GM12874 (cell line): Measurements from ENCODE around the gene ZNF746.

Source experiments
- TF ChIP-seq, protein P1 (sequence below): IDR thresholded peaks from 2 replicates; pipeline ENCODE4 v1.5.1; 2011; ENCODE audit warnings: low read depth, mild to moderate bottlenecking, control low read depth, low read length, moderate library complexity; ENCODE audit not compliant: insufficient read depth

Gene ZNF746

DNA sequence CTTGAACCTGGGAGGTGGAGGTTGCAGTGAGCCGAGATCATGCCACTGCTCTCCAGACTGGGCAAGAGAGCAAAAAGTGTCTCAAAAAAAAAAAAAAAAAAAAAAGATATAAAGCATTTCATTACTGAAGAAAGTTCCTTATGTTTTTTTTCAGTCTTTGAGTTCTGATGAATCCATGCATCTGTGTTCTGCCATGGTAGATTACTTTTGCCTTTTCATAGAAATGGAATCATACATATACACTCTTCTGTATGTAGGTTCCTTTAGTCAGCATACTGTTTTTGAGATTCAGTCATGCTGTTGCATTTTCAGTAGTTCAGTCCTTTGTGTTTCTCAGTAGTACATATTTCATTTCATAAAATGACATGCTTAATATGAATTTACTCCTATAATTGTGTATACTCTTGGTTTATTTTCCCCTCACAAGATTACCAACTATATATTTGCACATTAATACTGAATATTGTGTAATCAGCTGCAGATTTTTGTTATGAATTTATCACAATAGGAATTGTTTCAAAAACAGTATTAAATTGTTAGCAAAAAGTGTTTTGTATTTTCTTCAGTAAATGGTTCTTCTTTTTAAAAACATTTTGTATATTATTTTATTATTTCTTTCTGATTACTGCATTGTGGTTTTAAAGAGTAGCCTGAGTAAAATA is 34.0 kb downstream of the ZNF746 start:
- TF ChIP-seq, protein P1, sequence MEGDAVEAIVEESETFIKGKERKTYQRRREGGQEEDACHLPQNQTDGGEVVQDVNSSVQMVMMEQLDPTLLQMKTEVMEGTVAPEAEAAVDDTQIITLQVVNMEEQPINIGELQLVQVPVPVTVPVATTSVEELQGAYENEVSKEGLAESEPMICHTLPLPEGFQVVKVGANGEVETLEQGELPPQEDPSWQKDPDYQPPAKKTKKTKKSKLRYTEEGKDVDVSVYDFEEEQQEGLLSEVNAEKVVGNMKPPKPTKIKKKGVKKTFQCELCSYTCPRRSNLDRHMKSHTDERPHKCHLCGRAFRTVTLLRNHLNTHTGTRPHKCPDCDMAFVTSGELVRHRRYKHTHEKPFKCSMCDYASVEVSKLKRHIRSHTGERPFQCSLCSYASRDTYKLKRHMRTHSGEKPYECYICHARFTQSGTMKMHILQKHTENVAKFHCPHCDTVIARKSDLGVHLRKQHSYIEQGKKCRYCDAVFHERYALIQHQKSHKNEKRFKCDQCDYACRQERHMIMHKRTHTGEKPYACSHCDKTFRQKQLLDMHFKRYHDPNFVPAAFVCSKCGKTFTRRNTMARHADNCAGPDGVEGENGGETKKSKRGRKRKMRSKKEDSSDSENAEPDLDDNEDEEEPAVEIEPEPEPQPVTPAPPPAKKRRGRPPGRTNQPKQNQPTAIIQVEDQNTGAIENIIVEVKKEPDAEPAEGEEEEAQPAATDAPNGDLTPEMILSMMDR: no peak

DNA sequence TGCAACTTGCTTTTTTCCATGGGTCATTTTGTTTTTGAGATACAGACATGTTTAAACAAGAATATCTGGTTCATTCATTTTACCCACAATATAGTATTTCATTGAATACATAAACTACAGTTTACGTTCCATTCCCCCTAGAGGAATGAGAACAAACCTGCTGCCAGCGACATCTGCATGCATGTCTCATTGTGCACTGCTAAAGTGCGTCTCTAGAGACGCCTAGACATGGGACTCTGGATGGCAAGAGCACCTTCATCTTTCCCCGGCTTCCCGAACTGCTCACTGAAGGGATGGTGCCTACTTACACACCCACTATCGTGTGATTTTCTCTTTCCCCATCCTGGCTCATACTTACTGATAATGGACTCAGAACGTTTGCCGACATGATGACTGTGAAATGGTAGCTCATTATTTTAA is 35.5 kb downstream of the ZNF746 start:
- TF ChIP-seq, protein P1: no peak

DNA sequence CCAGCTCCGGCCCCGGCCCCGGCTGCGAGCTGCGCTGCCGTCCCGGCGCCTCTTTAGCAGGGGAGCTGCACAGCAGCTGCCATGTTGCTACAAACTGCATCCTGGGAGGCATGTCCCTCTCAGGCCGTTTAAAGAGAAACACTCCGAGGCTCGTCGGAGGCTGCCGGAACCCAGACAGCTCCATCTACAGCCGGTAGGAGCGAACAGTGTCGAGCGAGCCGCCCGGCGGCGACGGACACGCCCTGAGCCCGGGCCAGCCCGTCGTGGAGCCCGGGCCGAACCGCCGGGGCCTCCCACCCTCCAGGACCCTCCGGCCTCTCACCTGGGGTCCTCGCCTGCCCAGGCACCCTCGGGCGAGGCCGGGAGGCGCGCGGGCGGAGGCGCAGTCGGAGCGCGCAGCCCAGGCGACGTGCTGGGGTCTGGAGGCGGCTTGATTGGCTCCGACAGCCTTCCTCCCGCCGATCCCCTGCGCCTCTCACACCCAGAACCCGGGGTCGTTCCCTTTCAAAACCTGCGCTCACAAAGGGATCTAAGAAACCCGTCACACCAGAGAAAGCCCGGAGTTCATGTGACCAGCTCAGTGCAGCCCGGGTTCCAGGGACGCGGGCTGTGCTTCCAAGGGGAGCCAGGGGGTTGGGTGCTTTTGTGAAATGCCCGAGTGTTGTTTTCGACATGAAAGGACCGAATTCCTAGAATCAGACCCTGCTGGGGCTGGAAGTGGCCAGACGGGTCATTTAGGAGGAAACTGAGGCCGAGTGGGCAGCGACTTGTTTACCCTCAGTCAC is 36.9 kb downstream of the ZNF746 start, which contains the start of gene ZNF777:
ZNF777 (minus strand) TSS at position 570 of the 785 bp plus-strand sequence. CDS start 5,040 bp downstream, outside the sequence.
- TF ChIP-seq, protein P1: peak; percentile 65

DNA sequence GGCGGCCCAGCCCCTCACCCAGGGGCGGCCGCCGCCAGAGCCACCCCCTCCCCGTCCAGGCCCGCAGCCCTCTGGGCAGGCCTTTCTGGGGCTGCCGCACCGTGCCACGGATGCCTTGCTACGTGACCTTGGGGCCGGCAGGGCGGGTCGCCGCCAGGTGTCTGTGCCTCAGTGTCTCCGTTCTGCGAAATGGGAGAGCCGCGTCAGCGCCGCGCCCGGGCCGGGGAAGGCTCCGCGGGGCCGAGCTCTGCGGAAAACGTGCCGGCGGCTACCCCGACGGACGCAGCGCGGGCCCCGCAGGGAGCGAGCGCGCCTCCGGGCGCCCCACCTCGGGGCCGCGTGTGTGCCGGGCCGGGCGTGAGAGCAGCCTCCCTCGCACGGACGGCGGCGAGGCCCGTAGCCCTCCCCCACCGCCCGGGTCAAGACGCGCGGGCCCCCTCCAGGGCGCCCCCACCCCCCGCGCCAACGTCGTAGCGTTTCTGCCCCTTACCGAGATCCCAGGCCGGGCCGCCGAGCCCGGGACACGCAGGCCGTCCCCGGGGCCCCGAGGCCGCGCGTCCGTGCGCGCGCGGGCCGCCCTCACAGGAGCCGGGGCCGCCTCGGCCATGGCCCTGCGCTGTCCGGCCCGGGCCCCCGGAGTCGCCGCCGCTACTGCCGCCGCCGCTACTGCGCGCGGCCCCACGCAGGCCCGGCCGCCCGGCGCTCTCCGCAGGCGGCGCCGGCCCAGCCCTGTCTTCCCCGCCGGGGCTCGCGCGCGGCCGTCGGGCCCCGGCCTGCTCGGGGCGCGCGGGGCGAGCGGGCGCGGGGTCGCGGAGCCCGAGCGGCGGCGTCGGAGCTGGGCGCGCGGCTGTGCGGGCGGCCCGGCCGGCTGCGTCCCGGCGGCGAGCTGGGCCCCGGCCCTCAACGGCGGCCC is 37.8 kb downstream of the ZNF746 start:
- TF ChIP-seq, protein P1: no peak

DNA sequence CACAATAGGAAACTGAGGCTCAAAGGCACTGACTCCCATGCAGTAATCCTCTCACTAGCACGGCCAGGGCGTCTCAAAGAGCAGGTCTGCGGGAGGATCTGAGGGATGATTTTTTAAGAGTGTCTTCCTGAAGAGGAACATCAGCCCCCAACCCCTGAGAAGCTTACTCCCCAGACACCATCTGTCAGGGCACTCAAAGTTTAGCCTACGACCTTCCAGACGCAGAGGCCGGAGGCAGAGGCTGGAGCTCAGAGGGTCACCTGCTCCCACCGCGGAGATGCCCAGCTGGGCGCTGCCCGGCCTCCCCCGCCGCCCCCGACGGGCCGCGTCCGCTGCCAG is 38.4 kb downstream of the ZNF746 start:
- TF ChIP-seq, protein P1: no peak

DNA sequence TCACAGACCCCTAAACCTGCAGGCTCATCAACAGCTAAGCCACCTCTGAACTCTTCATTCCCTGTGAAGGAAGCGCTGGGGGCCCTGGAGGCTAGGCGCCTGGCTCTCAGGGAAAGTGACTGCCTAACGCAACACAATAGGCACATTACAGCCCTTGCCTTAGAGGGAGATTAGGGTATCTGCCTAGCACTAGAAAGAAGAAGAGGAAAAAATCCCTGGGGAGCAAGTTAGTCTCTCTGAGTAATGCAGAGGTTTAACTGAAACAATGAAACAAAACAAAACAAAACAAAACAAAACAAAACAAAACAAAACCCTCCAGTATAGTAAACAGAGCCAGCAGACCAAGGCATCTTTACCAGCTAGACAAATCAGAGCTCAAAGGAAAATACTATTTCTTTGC is 39.4 kb downstream of the ZNF746 start:
- TF ChIP-seq, protein P1: no peak

DNA sequence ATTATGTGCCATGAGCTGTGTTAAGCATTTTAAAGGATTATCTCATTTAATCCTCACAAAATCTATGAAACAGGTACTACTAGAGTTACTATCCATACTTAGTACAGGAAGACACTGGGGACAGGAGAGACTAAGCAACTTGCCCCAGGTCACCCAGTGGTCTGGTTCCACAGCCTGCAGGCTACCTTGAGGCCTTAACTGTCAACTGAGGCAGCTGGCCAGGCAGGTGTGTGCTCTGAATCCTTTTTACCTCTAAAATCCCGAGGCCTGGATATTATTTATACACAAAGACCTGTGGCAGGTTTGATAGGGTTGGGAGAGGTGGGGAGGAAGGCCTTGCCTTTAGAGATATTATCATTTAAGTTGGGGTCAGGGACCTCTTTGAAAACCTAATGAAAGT is 39.8 kb downstream of the ZNF746 start:
- TF ChIP-seq, protein P1: no peak
